ENCODE data around the gene CFAP97D1.

GRCh38 chr17:43732958-43733357 lies 47.3 kb upstream of the CFAP97D1 start:
- TF ChIP-seq CTCF (conservative IDR thresholded peaks at IDR 0.05; ENCODE audit: low read length) (no peak), EZH2phosphoT487 (IDR thresholded peaks at IDR 0.05; ENCODE audit: borderline replicate concordance) (no peak)

Data from Loucy (cell line).